Astrocyte of the cerebellum (primary cell): Measurements from ENCODE around the gene MYH16.
"Not testable (repeated sequence)": the region's sequence is repeated elsewhere in the genome, so short reads cannot be mapped to it uniquely, and the experiment has no call there.

Experiments used
- DNase-seq: peaks from one replicate; pipeline ENCODE4 v3.0.0-alpha.2; 2011; ENCODE audit warnings: low read depth
- H3K4me3 ChIP-seq: 2 replicates; pipeline ENCODE4 v1.5.1; 2011; ENCODE audit warnings: mild to moderate bottlenecking, low read depth, low read length, moderate library complexity
- in situ Hi-C: cut with HindIII; loops from 2 replicates; pipeline ENCODE4 v1.10.0; 2017; ENCODE audit warnings: low sequenced_read_pairs
- TF ChIP-seq, protein P1 (sequence below): IDR thresholded peaks from 2 replicates; pipeline ENCODE4 v1.5.1; 2012; ENCODE audit warnings: low read length, low read depth, moderate library complexity, mild to moderate bottlenecking; ENCODE audit errors: missing control alignments

MYH16 gene

GRCh38 chr7:99287779-99288534 is 15.3 kb downstream of the MYH16 start:
- H3K4me3 ChIP-seq = no peak overlapping the region
- in situ Hi-C loops = no loop called here
- TF ChIP-seq, protein P1, sequence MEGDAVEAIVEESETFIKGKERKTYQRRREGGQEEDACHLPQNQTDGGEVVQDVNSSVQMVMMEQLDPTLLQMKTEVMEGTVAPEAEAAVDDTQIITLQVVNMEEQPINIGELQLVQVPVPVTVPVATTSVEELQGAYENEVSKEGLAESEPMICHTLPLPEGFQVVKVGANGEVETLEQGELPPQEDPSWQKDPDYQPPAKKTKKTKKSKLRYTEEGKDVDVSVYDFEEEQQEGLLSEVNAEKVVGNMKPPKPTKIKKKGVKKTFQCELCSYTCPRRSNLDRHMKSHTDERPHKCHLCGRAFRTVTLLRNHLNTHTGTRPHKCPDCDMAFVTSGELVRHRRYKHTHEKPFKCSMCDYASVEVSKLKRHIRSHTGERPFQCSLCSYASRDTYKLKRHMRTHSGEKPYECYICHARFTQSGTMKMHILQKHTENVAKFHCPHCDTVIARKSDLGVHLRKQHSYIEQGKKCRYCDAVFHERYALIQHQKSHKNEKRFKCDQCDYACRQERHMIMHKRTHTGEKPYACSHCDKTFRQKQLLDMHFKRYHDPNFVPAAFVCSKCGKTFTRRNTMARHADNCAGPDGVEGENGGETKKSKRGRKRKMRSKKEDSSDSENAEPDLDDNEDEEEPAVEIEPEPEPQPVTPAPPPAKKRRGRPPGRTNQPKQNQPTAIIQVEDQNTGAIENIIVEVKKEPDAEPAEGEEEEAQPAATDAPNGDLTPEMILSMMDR = no peak
- no peak for DNase-seq

- in situ Hi-C loops = no loop called here
- TF ChIP-seq, protein P1 = no peak
- H3K4me3 ChIP-seq = no peak overlapping the region
- no peak for DNase-seq
These were observed 16.5 kb downstream of the MYH16 start for GRCh38 chr7:99289185-99289584.

- in situ Hi-C loops, DNase-seq, H3K4me3 ChIP-seq: not testable (repeated sequence)
These were observed 17.5 kb downstream of the MYH16 start for GRCh38 chr7:99290148-99290547.

DNA sequence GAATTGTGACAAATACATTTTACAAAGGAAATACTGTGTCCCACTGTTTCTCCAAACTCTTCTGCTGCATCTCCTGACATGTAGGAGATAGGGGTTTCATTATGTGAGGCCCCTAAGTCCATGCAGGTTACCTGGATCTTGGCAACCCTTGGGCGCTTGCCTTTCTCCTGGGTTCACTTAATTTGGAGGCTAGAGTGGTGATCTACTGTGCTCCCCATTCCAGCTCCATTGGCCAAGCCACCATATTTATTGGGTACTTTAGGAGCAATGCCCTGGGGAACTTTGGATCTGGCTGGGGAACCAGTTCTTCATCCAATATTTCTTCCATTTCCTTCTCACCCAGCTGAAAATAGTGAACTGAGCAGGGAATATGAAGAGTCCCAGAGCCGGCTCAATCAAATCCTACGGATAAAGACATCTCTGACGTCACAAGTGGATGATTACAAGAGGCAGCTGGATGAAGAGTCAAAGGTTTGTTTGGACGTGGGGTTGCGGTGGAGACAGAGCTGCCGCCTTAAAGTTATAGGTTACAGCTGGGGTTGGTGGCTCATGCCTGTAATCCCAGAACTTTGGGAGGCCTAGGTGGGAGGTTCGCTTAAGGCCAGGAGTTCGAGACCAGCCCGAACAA is 18.5 kb downstream of the MYH16 start:
- H3K4me3 ChIP-seq = no peak overlapping the region
- TF ChIP-seq, protein P1 = no peak
- DNase-seq = no peak
- in situ Hi-C loops = no loop called here

DNA sequence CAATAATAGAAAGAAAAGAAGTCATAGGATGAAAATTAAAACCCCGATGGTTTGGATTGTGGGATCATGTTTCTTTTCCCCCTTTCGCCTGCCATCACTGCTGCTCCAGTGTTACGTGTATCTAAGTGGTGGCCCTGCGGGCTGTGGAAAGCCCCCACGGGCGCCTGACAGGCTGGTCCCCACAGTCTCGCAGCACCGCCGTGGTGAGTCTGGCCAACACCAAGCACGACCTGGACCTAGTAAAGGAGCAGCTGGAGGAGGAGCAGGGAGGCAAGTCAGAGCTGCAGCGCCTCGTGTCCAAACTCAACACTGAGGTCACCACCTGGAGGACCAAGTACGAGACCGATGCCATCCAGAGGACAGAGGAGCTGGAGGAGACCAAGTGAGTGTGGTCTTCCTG is 19.5 kb downstream of the MYH16 start:
- in situ Hi-C loops = no loop called here
- TF ChIP-seq, protein P1 = no peak
- DNase-seq = no peak

DNA sequence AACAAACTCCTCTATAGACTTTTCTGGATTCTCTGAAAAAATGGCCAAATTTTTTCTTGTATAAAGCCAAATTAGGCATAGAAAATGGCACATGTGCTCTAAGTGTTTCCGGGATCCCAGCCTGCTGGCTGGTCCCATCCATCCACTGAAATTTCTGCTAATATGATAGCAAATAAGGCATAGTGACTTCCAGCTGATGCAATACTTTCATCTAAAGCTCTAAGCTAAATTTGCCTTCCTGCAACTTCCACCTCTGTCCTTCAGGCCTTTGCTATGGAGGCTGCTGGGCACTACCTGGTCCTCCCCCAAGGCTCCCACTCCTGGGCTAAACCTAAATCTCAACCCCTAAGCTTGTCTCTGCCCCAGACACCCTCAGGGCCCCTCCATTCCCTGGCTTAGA is 20.5 kb downstream of the MYH16 start:
- in situ Hi-C loops = no loop called here
- TF ChIP-seq, protein P1 = no peak
- no peak for DNase-seq
- H3K4me3 ChIP-seq = no peak overlapping the region

More for the DNA sequence above, 19.5 kb downstream of the MYH16 start:
- H3K4me3 ChIP-seq = no peak overlapping the region

GRCh38 chr7:99293650-99294049 is 21.0 kb downstream of the MYH16 start:
- H3K4me3 ChIP-seq = no peak overlapping the region
- TF ChIP-seq, protein P1 = no peak
- no peak for DNase-seq
- in situ Hi-C loops = no loop called here
